ENCODE measurements around the gene YWHAH. TPM values are rescaled to one million over a fixed set of nuclear protein-coding genes. Genes with fewer than 3 reads are reported as not detected.
"Not testable (repeated sequence)": the region's sequence is repeated elsewhere in the genome, so short reads cannot be mapped to it uniquely, and the experiment has no call there.

The YWHAH gene
- total and polyA plus RNA-seq, 8 donors = 40.2 to 106 (median 48.0) TPM

- ATAC-seq (peak in 1 of 4 donors; percentile 57), DNase-seq (no peak), FAIRE-seq (no peak)
- Histone ChIP-seq H3K36me3 (no peaks in the 10 kb centered on the region), H3K4me3 (no peak overlapping the region), H3K4me1 (no peaks in the 10 kb centered on the region), H3K27ac (no peak overlapping the region), H3K9me3 (no peaks in the 10 kb centered on the region), H3K27me3 (no peaks in the 10 kb centered on the region)
- intact Hi-C loops (cut with DNase I) = loop anchor here in 1 of 3 donors (10.0 kb wide), 1 partner anchor 497 kb away; the partner anchor contains the start of gene FBXO7
- WGBS, 2 donors = 75 to 81% methylated on average over 3 of the region's 3 CpGs
- TF ChIP-seq CTCF (IDR thresholded peaks at IDR 0.05) = no peak
Observed at GRCh38 chr22:31977939-31978338, 33.6 kb downstream of the YWHAH start.

GRCh38 chr22:31980628-31981027 is 36.3 kb downstream of the YWHAH start:
- no peak for ATAC-seq

GRCh38 chr22:31981976-31982375 is 37.6 kb downstream of the YWHAH start:
- not testable (repeated sequence) for FAIRE-seq, H3K9me3 ChIP-seq, H3K4me1 ChIP-seq, H3K36me3 ChIP-seq, DNase-seq, ATAC-seq, H3K27ac ChIP-seq, H3K4me3 ChIP-seq, H3K27me3 ChIP-seq
- 71 to 86% methylated on average over 8 of the region's 8 CpGs for WGBS, 2 donors
- intact Hi-C loops (cut with DNase I) = loop anchor here in 1 of 3 donors (5.0 to 10.0 kb wide), 2 partner anchors 100 to 293 kb away; no protein-coding TSS in a partner anchor

More at GRCh38 chr22:31980628-31981027, 36.3 kb downstream of the YWHAH start:
- no peak for TF ChIP-seq CTCF (IDR thresholded peaks at IDR 0.05)
- Histone ChIP-seq H3K27me3 (no peaks in the 10 kb centered on the region), H3K27ac (no peak overlapping the region), H3K9me3 (no peaks in the 10 kb centered on the region), H3K4me3 (no peak overlapping the region), H3K4me1 (no peaks in the 10 kb centered on the region), H3K36me3 (no peaks in the 10 kb centered on the region)
- FAIRE-seq (no peak), DNase-seq (no peak)
- WGBS, 2 donors = 50 to 57% methylated on average over 4 of the region's 4 CpGs
- intact Hi-C loops (cut with DNase I) = loop anchor here in 1 of 3 donors (5.0 to 10.0 kb wide), 2 partner anchors 102 to 294 kb away; no protein-coding TSS in a partner anchor

- intact Hi-C loops (cut with DNase I) = loop anchor here in 1 of 3 donors (5.0 to 10.0 kb wide), 2 partner anchors 98 to 291 kb away; no protein-coding TSS in a partner anchor
- ATAC-seq (no peak), DNase-seq (no peak), FAIRE-seq (no peak)
- Histone ChIP-seq H3K4me3 (no peak overlapping the region), H3K4me1 (no peaks in the 10 kb centered on the region), H3K36me3 (no peaks in the 10 kb centered on the region), H3K27ac (no peak overlapping the region), H3K9me3 (no peaks in the 10 kb centered on the region), H3K27me3 (no peaks in the 10 kb centered on the region)
- TF ChIP-seq CTCF (IDR thresholded peaks at IDR 0.05) = no peak
- 59 to 64% methylated on average over 6 of the region's 6 CpGs for WGBS, 2 donors
Observed at GRCh38 chr22:31983911-31984656, 39.7 kb downstream of the YWHAH start.

- no peaks in the 10 kb centered on the region for H3K27me3 ChIP-seq
- H3K27ac ChIP-seq = no peak overlapping the region
- H3K9me3 ChIP-seq = no peaks in the 10 kb centered on the region
- no peak for FAIRE-seq
- DNase-seq = no peak
- no peaks in the 10 kb centered on the region for H3K36me3 ChIP-seq
- WGBS, 2 donors = 31 to 35% methylated on average over 1 of the region's 1 CpG
- no peak for TF ChIP-seq CTCF (IDR thresholded peaks at IDR 0.05)
- no peaks in the 10 kb centered on the region for H3K4me1 ChIP-seq
- intact Hi-C loops (cut with DNase I) = loop anchor here in 1 of 3 donors (10.0 kb wide), 1 partner anchor 288 kb away; no protein-coding TSS in a partner anchor
- ATAC-seq = no peak
- no peak overlapping the region for H3K4me3 ChIP-seq
Observed at GRCh38 chr22:31987218-31987617, 42.9 kb downstream of the YWHAH start.
